IPS DF 6.9 (cell line): ENCODE data around the gene ABTB1.
"Not testable (repeated sequence)": the region's sequence is repeated elsewhere in the genome, so short reads cannot be mapped to it uniquely, and the experiment has no call there.

Experiments
- DNase-seq: peaks from one replicate; pipeline ENCODE4 v3.0.0-alpha.2; 2013; ENCODE audit warnings: low read depth, low spot score
- H3K27ac ChIP-seq: one replicate; pipeline ENCODE4 v1.5.1; 2013; ENCODE audit warnings: low read length, control low read depth
- H3K27me3 ChIP-seq: 2 replicates; pipeline ENCODE4 v1.6.1; 2013; ENCODE audit warnings: mild to moderate bottlenecking, low read length; ENCODE audit not compliant: control insufficient read depth, insufficient read depth
- H3K36me3 ChIP-seq: 2 replicates; pipeline ENCODE4 v1.6.1; 2013; ENCODE audit warnings: low read length; ENCODE audit not compliant: control insufficient read depth, insufficient read depth
- H3K4me1 ChIP-seq: 2 replicates; pipeline ENCODE4 v1.6.1; 2013; ENCODE audit warnings: low read length; ENCODE audit not compliant: control insufficient read depth, insufficient read depth
- H3K4me3 ChIP-seq: 2 replicates; pipeline ENCODE4 v1.5.1; 2013; ENCODE audit warnings: mild to moderate bottlenecking, low read length
- H3K9me3 ChIP-seq: 2 replicates; pipeline ENCODE4 v1.6.1; 2013; ENCODE audit warnings: low read length, inconsistent platforms; ENCODE audit not compliant: control insufficient read depth, insufficient read depth
- WGBS: extraction: QIAGEN DNeasy Blood & Tissue Kit; methylation state at CpG from one replicate; pipeline ENCODE4 v1.1.7; 2013; ENCODE audit warnings: mixed read lengths, missing lambda C conversion rate; ENCODE audit not compliant: insufficient read length, insufficient coverage; 5-methylcytosine and 5-hydroxymethylcytosine counted together

ABTB1 gene

DNA sequence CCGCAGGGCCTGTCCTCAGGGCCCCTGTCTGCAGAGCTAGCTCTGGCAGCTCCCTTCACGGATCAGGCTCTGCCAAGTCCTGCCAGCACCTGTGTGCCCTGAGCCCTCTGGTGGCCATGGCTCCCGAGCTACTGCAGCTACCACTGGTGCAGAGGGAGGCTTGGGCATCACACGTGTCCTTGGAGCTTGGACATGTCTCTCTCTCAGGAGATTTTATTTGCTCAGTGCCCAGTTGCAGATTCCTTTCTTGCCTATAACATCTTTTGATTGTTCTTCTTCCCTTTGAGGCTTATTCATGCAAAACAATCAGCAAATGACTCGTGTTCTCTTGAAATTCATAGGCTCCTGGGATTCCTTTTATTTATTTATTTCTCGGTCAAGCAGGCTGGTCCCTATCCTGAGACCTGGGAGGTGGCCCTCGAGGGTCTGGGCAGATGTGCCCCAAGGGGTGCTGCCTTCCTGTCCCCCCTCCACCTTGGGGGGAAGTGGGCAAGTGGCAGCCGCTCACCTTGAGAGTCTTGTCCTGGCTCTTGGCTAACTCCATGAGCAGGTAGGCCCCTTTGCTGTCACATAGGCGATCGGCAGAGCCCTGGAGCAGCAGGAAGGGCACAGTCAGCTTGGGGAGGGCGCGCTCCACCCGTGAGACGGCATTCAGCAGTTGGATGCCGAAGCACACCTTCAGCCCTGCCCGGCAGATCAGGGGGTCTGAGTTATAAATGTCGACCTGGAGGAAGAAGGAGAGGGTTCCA lies 21.9 kb downstream of the ABTB1 start:
- Histone ChIP-seq H3K27me3 (no peaks in the 10 kb centered on the region), H3K27ac (no peak overlapping the region), H3K9me3 (no peaks in the 10 kb centered on the region), H3K4me1 (0 out of 2 replicates have a peak, but pooled peaks cover 1% of the 10 kb centered on the region), H3K4me3 (no peak overlapping the region), H3K36me3 (no peaks in the 10 kb centered on the region)
- WGBS = no CpG with 5 or more reads among the region's 17 CpGs
- DNase-seq = no peak

DNA sequence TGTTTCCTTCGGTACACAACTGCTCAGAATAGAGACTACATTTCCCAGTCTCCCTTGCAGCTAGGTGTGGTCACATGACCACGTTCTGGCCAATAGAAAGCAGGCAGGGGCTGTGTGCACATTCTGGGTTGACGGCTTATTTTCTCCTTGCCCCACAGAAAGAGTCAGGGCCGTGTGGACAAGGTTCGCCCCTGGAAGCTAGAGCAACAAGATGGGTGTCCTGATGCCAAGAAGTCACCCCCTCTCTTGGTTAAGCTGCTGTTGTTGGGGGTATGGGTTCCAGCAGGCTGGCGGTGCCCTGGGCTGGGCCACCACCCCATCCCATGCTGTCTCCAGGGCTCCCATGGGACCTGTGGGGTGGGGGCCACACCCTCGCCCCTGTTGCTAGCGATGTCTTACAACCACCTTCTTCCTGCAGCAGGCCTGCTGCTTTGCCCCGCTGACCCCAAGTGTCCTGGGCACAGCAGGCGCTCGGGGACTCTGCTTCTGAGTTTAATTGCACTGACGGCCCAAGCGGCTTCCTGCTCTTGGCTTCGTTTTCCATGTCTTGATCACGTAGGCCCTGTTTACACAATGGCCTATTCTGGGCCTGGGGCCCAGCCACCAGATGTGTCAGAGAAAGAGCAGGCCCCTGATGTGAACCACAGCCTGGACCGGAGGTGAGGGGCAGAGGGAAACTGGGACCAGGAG lies 24.9 kb downstream of the ABTB1 start:
- 0 out of 2 replicates have a peak, but pooled peaks cover 1% of the 10 kb centered on the region for H3K4me1 ChIP-seq
- no peak overlapping the region for H3K4me3 ChIP-seq
- no peak for DNase-seq
- H3K27ac ChIP-seq = no peak overlapping the region
- no CpG with 5 or more reads among the region's 16 CpGs for WGBS
- H3K36me3 ChIP-seq = no peaks in the 10 kb centered on the region
- H3K9me3 ChIP-seq = no peaks in the 10 kb centered on the region
- H3K27me3 ChIP-seq = no peaks in the 10 kb centered on the region

DNA sequence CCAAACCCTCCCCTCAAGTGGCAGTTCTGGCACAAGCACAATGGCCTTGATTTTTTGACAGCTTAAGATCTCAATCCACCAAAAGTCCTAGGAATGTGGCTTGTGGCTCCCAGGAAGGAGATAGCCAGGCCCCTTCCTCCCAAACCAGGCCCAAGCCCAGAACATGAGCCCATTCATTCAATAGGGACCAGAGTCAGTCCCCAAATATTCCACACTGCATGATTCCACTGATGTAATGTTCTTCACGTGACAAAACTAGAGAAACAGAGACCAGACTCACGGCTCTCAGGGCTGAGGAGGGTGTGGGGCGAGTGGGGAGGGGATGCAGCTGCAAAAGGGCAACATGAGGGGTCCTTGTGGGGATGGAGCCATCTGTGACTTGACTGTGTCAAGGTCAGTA lies 25.5 kb downstream of the ABTB1 start:
- DNase-seq = no peak
- Histone ChIP-seq H3K27me3 (no peaks in the 10 kb centered on the region), H3K4me1 (peaks cover 4% of the 10 kb centered on the region; the same call in 1 of the 2 replicates), H3K9me3 (no peaks in the 10 kb centered on the region), H3K36me3 (no peaks in the 10 kb centered on the region), H3K4me3 (no peak overlapping the region), H3K27ac (no peak overlapping the region)
- no CpG with 5 or more reads among the region's 3 CpGs for WGBS

DNA sequence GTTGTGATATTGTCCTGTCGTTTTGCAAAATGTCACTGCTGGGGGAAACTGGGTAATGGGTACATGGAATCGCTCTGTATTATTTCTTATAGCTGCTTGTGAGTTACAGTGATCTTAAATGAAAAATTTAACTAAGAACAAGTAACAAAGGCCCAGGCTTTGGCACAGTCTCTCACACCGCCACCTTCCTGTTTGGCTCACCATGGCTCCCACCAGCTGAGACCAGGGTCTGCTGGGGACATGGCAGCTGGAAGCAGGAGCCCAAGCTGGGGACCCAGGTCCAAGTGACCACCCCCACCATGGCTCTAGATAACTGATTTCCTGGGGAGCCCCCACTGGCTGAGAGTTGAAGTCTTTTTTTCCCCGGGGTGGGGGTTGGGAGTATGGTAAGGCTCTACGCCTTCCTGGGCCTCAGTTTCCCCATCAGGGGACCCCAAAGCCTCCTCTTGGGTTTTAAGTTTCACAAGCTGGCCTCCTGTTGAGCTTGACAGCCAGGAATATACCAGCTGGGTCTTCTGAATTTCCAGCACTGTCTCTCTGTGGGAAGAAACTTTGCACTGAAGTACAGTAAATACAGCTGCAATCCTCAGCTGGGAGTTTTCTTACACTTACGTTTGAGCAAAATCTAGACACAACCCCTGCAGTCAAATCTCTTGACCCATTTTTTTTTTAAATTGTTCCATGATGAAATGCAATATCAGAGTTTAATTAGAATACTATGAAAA lies 26.1 kb downstream of the ABTB1 start:
- no peaks in the 10 kb centered on the region for H3K36me3 ChIP-seq
- H3K9me3 ChIP-seq = no peaks in the 10 kb centered on the region
- no CpG with 5 or more reads among the region's 6 CpGs for WGBS
- no peak overlapping the region for H3K27ac ChIP-seq
- no peaks in the 10 kb centered on the region for H3K27me3 ChIP-seq
- peaks cover 4% of the 10 kb centered on the region; the same call in 1 of the 2 replicates for H3K4me1 ChIP-seq
- no peak for DNase-seq
- no peak overlapping the region for H3K4me3 ChIP-seq

DNA sequence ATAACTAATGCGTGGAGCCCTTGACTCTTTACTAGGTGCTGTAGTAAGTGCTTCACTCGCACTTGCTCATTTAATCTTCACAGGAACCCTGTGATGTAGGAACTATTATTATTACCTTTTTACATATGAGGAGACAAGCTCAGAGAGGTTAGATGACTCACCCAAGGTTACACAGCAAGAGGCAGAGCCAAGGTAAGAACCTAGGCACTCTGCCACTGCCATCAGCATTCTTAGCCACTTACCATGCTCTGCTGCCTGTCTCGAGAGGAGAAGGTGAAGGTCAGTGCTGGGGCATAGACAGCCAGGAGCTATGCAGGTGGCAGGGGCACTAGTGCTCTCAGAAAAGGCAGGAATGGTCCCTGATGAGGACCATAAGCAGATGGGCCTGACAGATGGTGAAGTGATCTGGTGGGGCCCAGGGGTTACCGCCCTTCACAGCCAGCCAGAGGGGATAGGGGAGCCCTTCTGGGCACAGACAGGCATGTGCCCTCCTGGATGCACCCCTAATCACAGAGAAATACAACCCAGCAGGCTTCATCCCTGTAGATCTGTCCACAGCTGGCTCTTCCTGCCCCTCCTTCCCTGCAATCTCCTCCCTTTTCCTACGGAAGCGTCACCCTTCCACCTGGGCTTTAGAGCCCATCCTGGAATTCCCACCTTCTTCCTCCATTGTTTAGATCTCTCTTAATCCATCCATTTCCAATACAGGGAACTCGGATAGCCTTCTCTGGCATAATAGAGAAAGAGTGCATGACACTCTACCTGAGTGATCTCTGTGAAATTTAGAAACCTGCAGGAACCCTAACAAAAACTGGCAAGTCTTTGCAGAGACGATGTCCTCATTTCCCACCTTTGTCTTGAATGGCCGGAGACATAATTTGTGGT lies 26.9 kb downstream of the ABTB1 start:
- H3K9me3 ChIP-seq = no peaks in the 10 kb centered on the region
- H3K27me3 ChIP-seq = no peaks in the 10 kb centered on the region
- H3K4me3 ChIP-seq = no peak overlapping the region
- H3K4me1 ChIP-seq = peaks cover 4% of the 10 kb centered on the region; the same call in 1 of the 2 replicates
- DNase-seq = no peak
- no peak overlapping the region for H3K27ac ChIP-seq
- no CpG with 5 or more reads among the region's 9 CpGs for WGBS
- H3K36me3 ChIP-seq = no peaks in the 10 kb centered on the region

DNA sequence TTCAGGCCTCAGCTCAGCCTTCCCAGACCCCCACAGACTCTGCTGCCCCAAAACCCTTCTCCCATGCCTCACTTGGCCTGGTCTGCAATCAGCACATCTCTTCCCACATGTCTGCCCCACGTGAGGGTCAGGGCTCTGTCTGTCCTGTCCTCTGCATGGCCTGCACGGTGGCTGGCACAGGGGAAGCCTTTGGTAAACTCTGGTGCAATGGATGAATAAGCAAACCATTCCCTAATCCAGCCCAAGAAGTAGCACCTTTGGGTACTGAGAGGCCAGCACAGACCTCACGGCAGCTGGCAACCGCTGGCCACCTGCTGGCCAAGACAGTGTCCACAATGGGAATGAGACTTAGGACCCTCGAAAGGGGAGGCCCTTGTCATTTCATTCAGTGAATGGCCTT lies 27.7 kb downstream of the ABTB1 start:
- H3K36me3 ChIP-seq = no peaks in the 10 kb centered on the region
- no peak overlapping the region for H3K27ac ChIP-seq
- H3K4me1 ChIP-seq = peaks cover 4% of the 10 kb centered on the region; the same call in 1 of the 2 replicates
- H3K4me3 ChIP-seq = no peak overlapping the region
- H3K9me3 ChIP-seq = no peaks in the 10 kb centered on the region
- DNase-seq = no peak
- WGBS = no CpG with 5 or more reads among the region's 5 CpGs
- no peaks in the 10 kb centered on the region for H3K27me3 ChIP-seq

DNA sequence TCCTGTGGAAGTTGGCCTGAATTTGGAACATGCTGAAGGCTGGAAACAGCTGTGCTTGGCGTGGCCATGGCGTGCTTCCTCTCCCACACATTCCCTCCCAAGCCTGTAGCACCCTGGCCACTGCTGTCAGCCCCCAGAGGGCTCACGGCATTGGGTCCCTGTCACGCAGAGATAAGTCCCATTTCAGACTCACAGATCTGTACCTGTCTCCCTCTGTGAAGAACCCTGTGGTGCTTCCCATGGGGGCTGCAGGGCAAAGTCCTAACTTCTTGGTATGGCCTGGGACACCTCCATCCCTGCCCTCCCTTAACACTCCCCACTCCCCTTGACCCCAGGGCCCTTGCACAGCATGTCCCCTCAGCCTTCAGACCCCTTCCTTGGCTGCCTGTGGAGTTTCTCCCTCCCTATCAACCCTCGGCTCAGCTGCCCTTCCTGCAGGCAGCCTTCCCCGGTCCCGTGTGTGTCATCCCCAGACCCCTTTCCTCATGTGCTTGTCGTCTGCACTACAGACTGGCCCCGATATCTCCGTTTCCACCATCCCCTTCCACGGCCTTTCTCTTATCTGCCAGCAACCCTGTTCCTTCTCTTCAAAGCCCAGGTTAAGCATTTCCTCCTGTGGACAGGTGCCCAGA lies 28.6 kb downstream of the ABTB1 start:
- H3K4me1 ChIP-seq = peaks cover 4% of the 10 kb centered on the region; the same call in 1 of the 2 replicates
- no peak overlapping the region for H3K27ac ChIP-seq
- DNase-seq = no peak
- WGBS = no CpG with 5 or more reads among the region's 11 CpGs
- H3K36me3 ChIP-seq = no peaks in the 10 kb centered on the region
- no peaks in the 10 kb centered on the region for H3K9me3 ChIP-seq
- no peak overlapping the region for H3K4me3 ChIP-seq
- H3K27me3 ChIP-seq = no peaks in the 10 kb centered on the region

DNA sequence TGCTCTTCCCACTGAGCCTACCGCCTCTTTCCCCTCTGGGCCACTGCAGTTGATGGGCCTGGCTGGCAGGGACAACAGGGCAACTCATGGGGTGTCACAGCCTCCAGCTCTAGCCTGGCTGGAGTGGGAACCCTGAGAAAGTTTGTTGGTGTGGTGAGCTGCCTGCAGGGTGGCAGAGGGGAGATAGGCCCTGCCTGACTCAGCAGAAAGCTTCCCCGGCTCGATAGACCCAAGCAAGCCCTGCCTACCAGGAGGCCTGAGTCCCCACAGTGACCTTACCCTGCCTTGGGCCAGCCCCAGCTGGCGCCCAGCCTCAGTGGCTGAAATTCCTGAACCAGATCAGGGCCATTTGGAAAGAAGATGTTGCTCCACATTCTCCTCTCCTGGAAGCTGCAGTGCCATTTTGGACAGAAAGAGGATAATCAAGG lies 29.4 kb downstream of the ABTB1 start:
- Histone ChIP-seq H3K36me3 (no peaks in the 10 kb centered on the region), H3K4me1 (peaks cover 3% of the 10 kb centered on the region; the same call in 1 of the 2 replicates), H3K27ac (no peak overlapping the region), H3K4me3 (no peak overlapping the region), H3K9me3 (no peaks in the 10 kb centered on the region), H3K27me3 (no peaks in the 10 kb centered on the region)
- WGBS = no CpG with 5 or more reads among the region's 4 CpGs
- DNase-seq = no peak

DNA sequence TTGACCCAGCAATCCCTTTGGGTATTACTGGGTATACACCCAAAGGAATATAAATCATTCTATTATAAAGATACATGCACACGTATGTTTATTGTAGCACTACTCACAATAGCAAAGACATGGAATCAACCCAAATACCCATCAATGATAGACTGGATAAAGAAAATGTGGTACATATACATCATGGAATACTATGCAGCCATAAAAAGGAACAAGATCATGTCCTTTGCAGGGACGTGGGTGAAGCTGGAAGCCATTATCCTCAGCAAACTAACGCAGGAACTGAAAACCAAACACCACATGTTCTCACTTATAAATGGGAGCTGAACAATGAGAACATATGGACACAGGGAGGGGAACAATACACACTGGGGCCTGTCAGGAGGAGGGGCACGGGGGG lies 32.1 kb downstream of the ABTB1 start:
- not testable (repeated sequence) for H3K36me3 ChIP-seq, H3K4me3 ChIP-seq
- no CpG with 5 or more reads among the region's 4 CpGs for WGBS

More for the DNA sequence above, 32.1 kb downstream of the ABTB1 start:
- H3K27me3 ChIP-seq, DNase-seq, H3K9me3 ChIP-seq, H3K27ac ChIP-seq, H3K4me1 ChIP-seq: not testable (repeated sequence)
